Hepatocyte (in vitro differentiated cells): ENCODE measurements around the gene MYEF2. TPM values are rescaled to one million over a fixed set of nuclear protein-coding genes. Genes with fewer than 3 reads are reported as not detected.

Experiments used
- DNase-seq: peaks from one replicate; pipeline ENCODE4 v3.0.0-alpha.2; 2016; ENCODE audit warnings: low spot score
- H2AFZ ChIP-seq: fragments of 200-600 bp; sonication (generic); 2 replicates; pipeline ENCODE4 v1.6.0; 2016; ENCODE audit warnings: antibody characterized with exemption, mild to moderate bottlenecking
- H3K27ac ChIP-seq: fragments of 200-600 bp; sonication (generic); 2 replicates; pipeline ENCODE4 v1.5.1; 2016; ENCODE audit warnings: mild to moderate bottlenecking
- H3K27me3 ChIP-seq: fragments of 200-600 bp; sonication (generic); 2 replicates; pipeline ENCODE4 v1.6.1; 2016
- H3K36me3 ChIP-seq: fragments of 200-600 bp; sonication (generic); replicated peaks from 2 replicates; pipeline ENCODE4 v1.5.1; 2016; ENCODE audit warnings: low read depth; ENCODE audit not compliant: insufficient read depth
- H3K4me1 ChIP-seq: fragments of 200-600 bp; sonication (generic); 2 replicates; pipeline ENCODE4 v1.5.1; 2016; ENCODE audit warnings: mild to moderate bottlenecking, moderate library complexity; ENCODE audit not compliant: insufficient read depth
- H3K4me2 ChIP-seq: fragments of 200-600 bp; sonication (generic); 2 replicates; pipeline ENCODE4 v1.6.0; 2016
- H3K4me3 ChIP-seq: fragments of 200-600 bp; sonication (generic); 2 replicates; pipeline ENCODE4 v1.5.1; 2016; ENCODE audit warnings: mild to moderate bottlenecking
- H3K79me2 ChIP-seq: fragments of 200-600 bp; sonication (generic); 2 replicates; pipeline ENCODE4 v1.6.0; 2017; ENCODE audit warnings: mild to moderate bottlenecking
- H3K9me2 ChIP-seq: fragments of 200-600 bp; sonication (generic); replicated peaks from 2 replicates; pipeline ENCODE4 v1.6.0; 2017; ENCODE audit warnings: mild to moderate bottlenecking; ENCODE audit not compliant: insufficient read depth
- H3K9me3 ChIP-seq: fragments of 200-600 bp; sonication (generic); 2 replicates; pipeline ENCODE4 v1.5.1; 2016; ENCODE audit warnings: low read depth, mild to moderate bottlenecking
- H4K20me1 ChIP-seq: fragments of 200-600 bp; sonication (generic); 2 replicates; pipeline ENCODE4 v1.6.0; 2016; ENCODE audit warnings: mild to moderate bottlenecking; ENCODE audit not compliant: insufficient read depth, poor library complexity, severe bottlenecking
- CTCF ChIP-seq: fragments of 200-600 bp; sonication (generic); IDR thresholded peaks from 2 replicates; pipeline ENCODE4 v1.5.1; 2016; ENCODE audit warnings: antibody characterized with exemption, mild to moderate bottlenecking; ENCODE audit not compliant: poor library complexity
- EZH2 ChIP-seq: fragments of 200-600 bp; sonication (generic); IDR thresholded peaks from 2 replicates; pipeline ENCODE4 v1.6.1; 2016; ENCODE audit warnings: antibody characterized with exemption, mild to moderate bottlenecking, borderline replicate concordance
- EZH2phosphoT487 ChIP-seq: fragments of 200-600 bp; sonication (generic); IDR thresholded peaks from one replicate; pipeline ENCODE4 v1.6.1; 2018; ENCODE audit warnings: antibody characterized with exemption, mild to moderate bottlenecking, low read depth, moderate library complexity; ENCODE audit not compliant: unreplicated experiment, severe bottlenecking
- WGBS: methylation state at CpG from one replicate; pipeline ENCODE4 v1.1.6; 2016; ENCODE audit warnings: low lambda C conversion rate; ENCODE audit errors: missing lambda C conversion rate; 5-methylcytosine and 5-hydroxymethylcytosine counted together
- polyA plus RNA-seq: library from polyadenylated mRNA; unstranded; fragments of >200 nt; fragmentation: Nextera tagmentation; extraction: Ambion mirVana; gene quantifications from 2 replicates; pipeline ENCODE4 v1.2.1, GENCODE V29; 2016
- total RNA-seq: library from RNA; depleted of rRNA; stranded (reverse); fragments of >200 nt; gene quantifications from 2 replicates; pipeline ENCODE4 v1.2.3, GENCODE V29; 2014

Gene MYEF2
- total and polyA plus RNA-seq, 2 experiments from 2014 or later, result 10.6 to 16.2 TPM

- TF ChIP-seq CTCF (no peak), EZH2phosphoT487 (no peak), EZH2 (no peak)
- H3K4me1 ChIP-seq, result no peaks in the 10 kb centered on the region
- no peaks in the 10 kb centered on the region for H3K36me3 ChIP-seq
- DNase-seq, result no peak
- H3K9me3 ChIP-seq, result no peaks in the 10 kb centered on the region
- no peak overlapping the region for H3K4me3 ChIP-seq
- H2AFZ ChIP-seq, result no peak overlapping the region
- no peak overlapping the region for H3K27ac ChIP-seq
- H3K79me2 ChIP-seq, result no peaks in the 10 kb centered on the region
- no peaks in the 10 kb centered on the region for H4K20me1 ChIP-seq
- 87% methylated on average over 3 of the region's 3 CpGs for WGBS
- peaks cover 12% of the 10 kb centered on the region for H3K27me3 ChIP-seq
- no peak overlapping the region for H3K4me2 ChIP-seq
- H3K9me2 ChIP-seq, result no peaks in the 10 kb centered on the region
Observed at GRCh38 chr15:48185529-48185928, 7.4 kb upstream of the MYEF2 start.

GRCh38 chr15:48182749-48183148 lies 4.7 kb upstream of the MYEF2 start:
- no peaks in the 10 kb centered on the region for H3K4me1 ChIP-seq
- 68% methylated on average over 2 of the region's 2 CpGs for WGBS
- H3K4me2 ChIP-seq, result no peak overlapping the region
- no peak overlapping the region for H3K4me3 ChIP-seq
- H3K27me3 ChIP-seq, result peaks cover 16% of the 10 kb centered on the region
- no peaks in the 10 kb centered on the region for H4K20me1 ChIP-seq
- no peak for TF ChIP-seq EZH2phosphoT487
- no peak for TF ChIP-seq CTCF
- no peak for TF ChIP-seq EZH2
- H2AFZ ChIP-seq, result no peak overlapping the region
- H3K79me2 ChIP-seq, result no peaks in the 10 kb centered on the region
- DNase-seq, result no peak
- H3K9me3 ChIP-seq, result no peaks in the 10 kb centered on the region
- H3K36me3 ChIP-seq, result no peaks in the 10 kb centered on the region
- no peaks in the 10 kb centered on the region for H3K9me2 ChIP-seq
- no peak overlapping the region for H3K27ac ChIP-seq

GRCh38 chr15:48178648-48178931 lies 495 bp upstream of the MYEF2 start:
- peak overlapping the region; percentile 84 for H3K4me2 ChIP-seq
- H3K4me3 ChIP-seq, result peak overlapping the region; percentile 12
- H3K9me3 ChIP-seq, result no peaks in the 10 kb centered on the region
- H2AFZ ChIP-seq, result peak overlapping the region; percentile 39
- no peaks in the 10 kb centered on the region for H3K9me2 ChIP-seq
- no peaks in the 10 kb centered on the region for H3K36me3 ChIP-seq
- no peaks in the 10 kb centered on the region for H4K20me1 ChIP-seq
- peaks cover 12% of the 10 kb centered on the region for H3K27me3 ChIP-seq
- 77% methylated on average over 1 of the region's 1 CpG for WGBS
- DNase-seq, result no peak
- peaks cover 25% of the 10 kb centered on the region for H3K79me2 ChIP-seq
- TF ChIP-seq EZH2phosphoT487 (no peak), EZH2 (no peak), CTCF (no peak)
- peak overlapping the region; percentile 69 for H3K27ac ChIP-seq
- no peaks in the 10 kb centered on the region for H3K4me1 ChIP-seq

GRCh38 chr15:48177383-48177765 lies 721 bp downstream of the MYEF2 start:
- no peaks in the 10 kb centered on the region for H3K9me3 ChIP-seq
- no peaks in the 10 kb centered on the region for H3K36me3 ChIP-seq
- H3K27ac ChIP-seq, result peak overlapping the region; percentile 69
- TF ChIP-seq EZH2phosphoT487, result no peak
- TF ChIP-seq EZH2, result no peak
- TF ChIP-seq CTCF, result no peak
- peak; percentile 51 for DNase-seq
- peaks cover 6% of the 10 kb centered on the region for H3K27me3 ChIP-seq
- H3K4me3 ChIP-seq, result peak overlapping the region; percentile 12
- H3K9me2 ChIP-seq, result no peaks in the 10 kb centered on the region
- no peaks in the 10 kb centered on the region for H3K4me1 ChIP-seq
- peaks cover 37% of the 10 kb centered on the region for H3K79me2 ChIP-seq
- peak overlapping the region; percentile 39 for H2AFZ ChIP-seq
- WGBS, result 11% methylated on average over 10 of the region's 10 CpGs
- H4K20me1 ChIP-seq, result no peaks in the 10 kb centered on the region
- peak overlapping the region; percentile 84 for H3K4me2 ChIP-seq
